GM12874 (cell line): Measurements from ENCODE around the gene TRAF7.

Experiments used
- CTCF ChIP-seq: IDR thresholded peaks from 2 replicates; pipeline ENCODE4 v1.5.1; 2011; ENCODE audit warnings: low read depth, mild to moderate bottlenecking, control low read depth, low read length, moderate library complexity; ENCODE audit not compliant: insufficient read depth

The TRAF7 gene

GRCh38 chr16:2177101-2177500, 21.5 kb downstream of the TRAF7 start:
- TF ChIP-seq CTCF = no peak

GRCh38 chr16:2177561-2177960, 22.0 kb downstream of the TRAF7 start:
- no peak for TF ChIP-seq CTCF

- TF ChIP-seq CTCF = no peak
Measured at GRCh38 chr16:2178321-2179106, 22.9 kb downstream of the TRAF7 start.

GRCh38 chr16:2179107-2179501, 23.5 kb downstream of the TRAF7 start:
- no peak for TF ChIP-seq CTCF

GRCh38 chr16:2179576-2179975, 24.0 kb downstream of the TRAF7 start:
- no peak for TF ChIP-seq CTCF

- no peak for TF ChIP-seq CTCF
Measured at GRCh38 chr16:2180461-2180860, 24.9 kb downstream of the TRAF7 start.

GRCh38 chr16:2180962-2181923, 25.7 kb downstream of the TRAF7 start:
- TF ChIP-seq CTCF = no peak
